ENCODE results near the gene LSM3.

LSM3 gene

DNA sequence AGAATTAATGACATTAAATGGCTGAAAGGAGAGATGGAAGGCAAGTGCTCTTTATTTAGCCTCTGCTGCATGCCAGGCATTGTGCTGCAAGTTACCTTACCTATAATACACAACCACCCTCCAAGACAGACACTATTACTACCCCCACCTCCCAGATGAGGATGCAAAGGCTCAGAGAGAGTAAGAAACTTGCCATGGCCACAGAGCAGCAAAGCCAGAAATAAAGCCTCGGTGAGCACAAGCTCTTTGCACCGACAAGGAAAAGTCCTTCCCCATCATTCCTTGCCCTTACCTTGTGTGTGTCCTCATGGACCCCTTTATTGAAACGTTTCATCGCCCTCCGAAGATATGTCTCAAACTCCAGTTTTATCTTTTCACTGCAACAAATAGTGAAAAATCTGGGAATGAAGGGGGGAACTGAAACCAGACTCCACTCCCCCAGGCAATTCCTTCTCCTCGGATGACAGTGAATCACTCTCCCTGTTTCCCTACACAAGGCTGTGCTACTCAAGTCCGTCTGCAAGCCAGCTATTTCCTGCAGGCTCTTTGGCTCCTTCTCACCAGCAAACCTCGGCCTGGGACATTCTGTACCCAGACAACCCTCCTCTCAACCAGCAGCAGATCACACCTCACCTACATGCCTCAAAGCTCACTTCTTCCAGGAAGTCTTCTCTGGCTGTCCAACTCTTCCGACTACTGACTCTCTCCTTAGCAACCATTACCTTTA is 11.6 kb upstream of the LSM3 start:
- no peak overlapping the region for H3K4me3 ChIP-seq (replicated peaks; ENCODE audit: low read depth, low read length)
- DNase-seq (ENCODE audit: extremely low read depth, low read depth), result no peak
- TF ChIP-seq, protein P1, sequence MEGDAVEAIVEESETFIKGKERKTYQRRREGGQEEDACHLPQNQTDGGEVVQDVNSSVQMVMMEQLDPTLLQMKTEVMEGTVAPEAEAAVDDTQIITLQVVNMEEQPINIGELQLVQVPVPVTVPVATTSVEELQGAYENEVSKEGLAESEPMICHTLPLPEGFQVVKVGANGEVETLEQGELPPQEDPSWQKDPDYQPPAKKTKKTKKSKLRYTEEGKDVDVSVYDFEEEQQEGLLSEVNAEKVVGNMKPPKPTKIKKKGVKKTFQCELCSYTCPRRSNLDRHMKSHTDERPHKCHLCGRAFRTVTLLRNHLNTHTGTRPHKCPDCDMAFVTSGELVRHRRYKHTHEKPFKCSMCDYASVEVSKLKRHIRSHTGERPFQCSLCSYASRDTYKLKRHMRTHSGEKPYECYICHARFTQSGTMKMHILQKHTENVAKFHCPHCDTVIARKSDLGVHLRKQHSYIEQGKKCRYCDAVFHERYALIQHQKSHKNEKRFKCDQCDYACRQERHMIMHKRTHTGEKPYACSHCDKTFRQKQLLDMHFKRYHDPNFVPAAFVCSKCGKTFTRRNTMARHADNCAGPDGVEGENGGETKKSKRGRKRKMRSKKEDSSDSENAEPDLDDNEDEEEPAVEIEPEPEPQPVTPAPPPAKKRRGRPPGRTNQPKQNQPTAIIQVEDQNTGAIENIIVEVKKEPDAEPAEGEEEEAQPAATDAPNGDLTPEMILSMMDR (IDR thresholded peaks at IDR 0.05; ENCODE audit: low read depth, low read length, missing control alignments), result no peak

DNA sequence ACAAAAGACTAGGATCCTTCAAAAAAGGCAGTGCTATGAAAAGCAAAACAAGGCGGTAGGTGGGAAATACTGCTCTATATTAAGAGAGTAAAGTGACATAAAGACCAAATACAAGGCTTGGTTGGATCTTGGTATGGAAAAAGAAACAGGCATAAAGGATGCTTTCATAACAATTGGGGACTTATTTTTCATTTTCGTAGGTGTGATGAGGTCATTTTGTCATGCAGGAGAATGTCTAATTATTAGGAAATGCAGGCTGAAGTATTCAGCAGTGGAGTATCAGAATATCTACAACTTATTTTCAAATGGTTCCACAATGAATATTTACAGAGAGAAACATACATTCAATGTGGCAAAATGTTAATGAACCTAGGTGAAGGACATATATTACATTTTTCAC is 9.2 kb upstream of the LSM3 start:
- DNase-seq (ENCODE audit: extremely low read depth, low read depth), result no peak
- TF ChIP-seq, protein P1 (IDR thresholded peaks at IDR 0.05; ENCODE audit: low read depth, low read length, missing control alignments), result no peak
- no peak overlapping the region for H3K4me3 ChIP-seq (replicated peaks; ENCODE audit: low read depth, low read length)

- no peak overlapping the region for H3K4me3 ChIP-seq (replicated peaks; ENCODE audit: low read depth, low read length)
- no peak for DNase-seq (ENCODE audit: extremely low read depth, low read depth)
- TF ChIP-seq, protein P1 (IDR thresholded peaks at IDR 0.05; ENCODE audit: low read depth, low read length, missing control alignments), result no peak
Measured at GRCh38 chr3:14169871-14170270, 8.7 kb upstream of the LSM3 start.

GRCh38 chr3:14170531-14171159 is 8.0 kb upstream of the LSM3 start:
- TF ChIP-seq, protein P1 (IDR thresholded peaks at IDR 0.05; ENCODE audit: low read depth, low read length, missing control alignments), result no peak
- no peak overlapping the region for H3K4me3 ChIP-seq (replicated peaks; ENCODE audit: low read depth, low read length)

GRCh38 chr3:14172496-14172895 is 6.1 kb upstream of the LSM3 start:
- no peak overlapping the region for H3K4me3 ChIP-seq (replicated peaks; ENCODE audit: low read depth, low read length)
- TF ChIP-seq, protein P1 (IDR thresholded peaks at IDR 0.05; ENCODE audit: low read depth, low read length, missing control alignments), result no peak

More at GRCh38 chr3:14170531-14171159, 8.0 kb upstream of the LSM3 start:
- peak; percentile 66 for DNase-seq (ENCODE audit: extremely low read depth, low read depth)

GRCh38 chr3:14174483-14174882 is 4.1 kb upstream of the LSM3 start:
- 0 out of 2 replicates have a peak overlapping the region, but pooled peaks have one; percentile 22 for H3K4me3 ChIP-seq (replicated peaks; ENCODE audit: low read depth, low read length)
- TF ChIP-seq, protein P1 (IDR thresholded peaks at IDR 0.05; ENCODE audit: low read depth, low read length, missing control alignments), result no peak
- DNase-seq (ENCODE audit: extremely low read depth, low read depth), result no peak

More at GRCh38 chr3:14172496-14172895, 6.1 kb upstream of the LSM3 start:
- no peak for DNase-seq (ENCODE audit: extremely low read depth, low read depth)
